Neuronal stem cell (in vitro differentiated cells): Measurements from ENCODE around the gene RGL1.

Experiments
- DNase-seq: peaks from one replicate; pipeline ENCODE4 v3.0.0-alpha.2; 2013; ENCODE audit warnings: low spot score
- H2AFZ ChIP-seq: one replicate; pipeline ENCODE4 v1.6.1; 2013; ENCODE audit warnings: mild to moderate bottlenecking, low read length, inconsistent platforms
- H2AK5ac ChIP-seq: 2 replicates; pipeline ENCODE4 v1.6.1; 2013; ENCODE audit warnings: low read depth, mild to moderate bottlenecking, inconsistent platforms, low read length, moderate library complexity, mixed read lengths
- H2BK120ac ChIP-seq: 2 replicates; pipeline ENCODE4 v1.6.1; 2013; ENCODE audit warnings: low read depth, mild to moderate bottlenecking, inconsistent platforms, low read length, moderate library complexity, mixed read lengths
- H2BK12ac ChIP-seq: one replicate; pipeline ENCODE4 v1.6.1; 2013; ENCODE audit warnings: low read length, inconsistent platforms
- H2BK15ac ChIP-seq: 2 replicates; pipeline ENCODE4 v1.6.1; 2013; ENCODE audit warnings: mild to moderate bottlenecking, low read length, inconsistent platforms, mixed read lengths
- H2BK5ac ChIP-seq: one replicate; pipeline ENCODE4 v1.6.1; 2013; ENCODE audit warnings: inconsistent platforms, mild to moderate bottlenecking, low read length, moderate library complexity
- H3K14ac ChIP-seq: one replicate; pipeline ENCODE4 v1.6.1; 2013; ENCODE audit warnings: low read length, inconsistent platforms
- H3K18ac ChIP-seq: 2 replicates; pipeline ENCODE4 v1.6.1; 2013; ENCODE audit warnings: low read length, inconsistent platforms
- H3K23ac ChIP-seq: 2 replicates; pipeline ENCODE4 v1.6.1; 2013; ENCODE audit warnings: low read depth, mild to moderate bottlenecking, mixed read lengths, low read length, inconsistent platforms; ENCODE audit not compliant: poor library complexity
- H3K27ac ChIP-seq: replicated peaks from 3 replicates; pipeline ENCODE4 v1.5.1; 2013; ENCODE audit warnings: low read length, inconsistent platforms
- H3K27me3 ChIP-seq, 3 experiments: 2 replicates each; pipeline ENCODE4 v1.6.1; 2013; ENCODE audit warnings: low read length in 3 of 3, mild to moderate bottlenecking in 2 of 3, inconsistent platforms in 1 of 3, low read depth in 1 of 3, mixed read lengths in 1 of 3, moderate library complexity in 1 of 3; ENCODE audit not compliant: control insufficient read depth in 3 of 3, insufficient read depth in 3 of 3
- H3K36me3 ChIP-seq, 2 donors: replicated peaks in 1 of 2; 2 replicates each; pipeline ENCODE4 v1.6.1; 2013; ENCODE audit warnings: low read length in 2 of 2; ENCODE audit not compliant: control insufficient read depth in 2 of 2, insufficient read depth in 2 of 2
- H3K4ac ChIP-seq: 2 replicates; pipeline ENCODE4 v1.6.1; 2013; ENCODE audit warnings: inconsistent platforms, mild to moderate bottlenecking, low read length, moderate library complexity
- H3K4me1 ChIP-seq, 2 donors: 1 replicate in 1 of 2; 2 replicates in 1 of 2; pipeline ENCODE4 v1.6.1; 2013; ENCODE audit warnings: low read length in 2 of 2, low read depth in 1 of 2; ENCODE audit not compliant: control insufficient read depth in 2 of 2, insufficient read depth in 1 of 2
- H3K4me2 ChIP-seq: one replicate; pipeline ENCODE4 v1.6.1; 2013; ENCODE audit warnings: mild to moderate bottlenecking, low read length, inconsistent platforms; ENCODE audit not compliant: insufficient read depth, poor library complexity, severe bottlenecking
- H3K4me3 ChIP-seq, 2 donors: 2 replicates each; pipeline ENCODE4 v1.5.1; 2013; ENCODE audit warnings: low read length in 2 of 2, mild to moderate bottlenecking in 2 of 2, inconsistent platforms in 1 of 2, moderate library complexity in 1 of 2
- H3K79me1 ChIP-seq: one replicate; pipeline ENCODE4 v1.6.1; 2013; ENCODE audit warnings: low read depth, mild to moderate bottlenecking, inconsistent platforms, low read length, moderate library complexity
- H3K9ac ChIP-seq: one replicate; pipeline ENCODE4 v1.6.1; 2013; ENCODE audit warnings: mild to moderate bottlenecking, low read depth, low read length, inconsistent platforms; ENCODE audit not compliant: poor library complexity
- H3K9me3 ChIP-seq, 2 donors: replicated peaks in 1 of 2; 2 replicates each; pipeline versions ENCODE3 to v1.6.1; 2013; ENCODE audit warnings: low read length in 2 of 2, mild to moderate bottlenecking in 2 of 2, inconsistent platforms in 1 of 2, low read depth in 1 of 2, mixed read lengths in 1 of 2, moderate library complexity in 1 of 2; ENCODE audit not compliant: control insufficient read depth in 2 of 2, insufficient read depth in 1 of 2
- H4K8ac ChIP-seq: one replicate; pipeline ENCODE4 v1.6.1; 2013; ENCODE audit warnings: low read depth, mild to moderate bottlenecking, inconsistent platforms, low read length, moderate library complexity
- H4K91ac ChIP-seq: one replicate; pipeline ENCODE4 v1.6.1; 2013; ENCODE audit warnings: low read length, low read depth, mild to moderate bottlenecking, inconsistent platforms; ENCODE audit not compliant: poor library complexity
- WGBS, 2 donors: extraction: QIAGEN DNeasy Blood & Tissue Kit; methylation state at CpG; one replicate each; pipeline ENCODE4 v1.1.7; 2013; ENCODE audit warnings: missing lambda C conversion rate in 2 of 2, mixed read lengths in 1 of 2; ENCODE audit not compliant: insufficient read length in 2 of 2, insufficient replicate concordance in 1 of 2; ENCODE audit errors: extremely low coverage in 2 of 2; 5-methylcytosine and 5-hydroxymethylcytosine counted together

The RGL1 gene

GRCh38 chr1:183806125-183806524, 1.2 kb downstream of the RGL1 start:
- Histone ChIP-seq H3K14ac (no peak overlapping the region), H3K4me2 (peak overlapping the region; percentile 50), H3K27ac (no peak overlapping the region), H4K91ac (no peak overlapping the region), H2BK15ac (no peak overlapping the region), H2BK120ac (no peak overlapping the region), H3K27me3 (no peaks in the 10 kb centered on the region), H3K79me1 (no peaks in the 10 kb centered on the region), H2BK5ac (no peak overlapping the region), H3K36me3 (peaks cover 0 to 9% of the 10 kb centered on the region in 2 donors), H3K9me3 (peaks cover 2 to 7% of the 10 kb centered on the region in 2 donors), H3K9ac (no peak overlapping the region), H3K4ac (no peak overlapping the region), H3K18ac (no peak overlapping the region), H3K23ac (no peak overlapping the region), H3K4me1 (peaks cover 12 to 19% of the 10 kb centered on the region in 2 donors), H2BK12ac (no peak overlapping the region), H3K4me3 (peak overlapping the region; percentile 17 to 54), H2AFZ (peak overlapping the region; percentile 74), H2AK5ac (no peak overlapping the region), H4K8ac (no peak overlapping the region)
- no peak for DNase-seq
- no CpG with 5 or more reads among the region's 4 CpGs for WGBS, 2 donors

GRCh38 chr1:183806675-183807074, 1.8 kb downstream of the RGL1 start:
- H3K9me3 ChIP-seq, result peaks cover under 1 to 4% of the 10 kb centered on the region in 2 donors
- no peak overlapping the region for H2BK5ac ChIP-seq
- WGBS, 2 donors, result no CpG with 5 or more reads among the region's 1 CpG
- no peak overlapping the region for H3K4ac ChIP-seq
- H2AFZ ChIP-seq, result peak overlapping the region; percentile 74
- H3K4me3 ChIP-seq, result peak overlapping the region in 1 of 2 donors; percentile 54
- no peak overlapping the region for H3K14ac ChIP-seq
- no peak overlapping the region for H4K8ac ChIP-seq
- H2BK15ac ChIP-seq, result no peak overlapping the region
- no peak overlapping the region for H2BK120ac ChIP-seq
- peaks cover 0 to 9% of the 10 kb centered on the region in 2 donors for H3K36me3 ChIP-seq
- H2BK12ac ChIP-seq, result no peak overlapping the region
- H4K91ac ChIP-seq, result no peak overlapping the region
- DNase-seq, result no peak
- H3K27me3 ChIP-seq, result no peaks in the 10 kb centered on the region
- no peak overlapping the region for H3K23ac ChIP-seq
- no peak overlapping the region for H3K18ac ChIP-seq
- no peaks in the 10 kb centered on the region for H3K79me1 ChIP-seq
- H2AK5ac ChIP-seq, result no peak overlapping the region
- peak overlapping the region; percentile 19 for H3K4me2 ChIP-seq
- H3K27ac ChIP-seq, result no peak overlapping the region
- no peak overlapping the region for H3K9ac ChIP-seq
- H3K4me1 ChIP-seq, result peaks cover 12 to 19% of the 10 kb centered on the region in 2 donors

- H2BK12ac ChIP-seq, result no peak overlapping the region
- H3K27me3 ChIP-seq, result no peaks in the 10 kb centered on the region
- no peak overlapping the region for H2AFZ ChIP-seq
- H3K4me1 ChIP-seq, result peaks cover 16 to 20% of the 10 kb centered on the region in 2 donors
- no peak overlapping the region for H3K4me2 ChIP-seq
- no peak overlapping the region for H2BK5ac ChIP-seq
- H3K18ac ChIP-seq, result no peak overlapping the region
- no peak overlapping the region for H3K23ac ChIP-seq
- H3K79me1 ChIP-seq, result no peaks in the 10 kb centered on the region
- no peak overlapping the region for H4K8ac ChIP-seq
- no peak overlapping the region for H2AK5ac ChIP-seq
- DNase-seq, result no peak
- H2BK120ac ChIP-seq, result no peak overlapping the region
- no peak overlapping the region for H3K4ac ChIP-seq
- H4K91ac ChIP-seq, result no peak overlapping the region
- H3K27ac ChIP-seq, result no peak overlapping the region
- H3K14ac ChIP-seq, result no peak overlapping the region
- H3K9me3 ChIP-seq, result peaks cover 0 to 3% of the 10 kb centered on the region in 2 donors
- no CpG with 5 or more reads among the region's 2 CpGs for WGBS, 2 donors
- no peak overlapping the region for H3K9ac ChIP-seq
- no peak overlapping the region for H2BK15ac ChIP-seq
- H3K36me3 ChIP-seq, result peaks cover 0 to 9% of the 10 kb centered on the region in 2 donors
- no peak overlapping the region for H3K4me3 ChIP-seq
Measured at GRCh38 chr1:183807549-183808168, 2.7 kb downstream of the RGL1 start.

GRCh38 chr1:183808296-183809027, 3.5 kb downstream of the RGL1 start:
- H4K91ac ChIP-seq, result no peak overlapping the region
- peaks cover 0 to 9% of the 10 kb centered on the region in 2 donors for H3K36me3 ChIP-seq
- H3K18ac ChIP-seq, result no peak overlapping the region
- H3K9ac ChIP-seq, result no peak overlapping the region
- no peak for DNase-seq
- H2AFZ ChIP-seq, result no peak overlapping the region
- H4K8ac ChIP-seq, result no peak overlapping the region
- H3K4ac ChIP-seq, result no peak overlapping the region
- no peak overlapping the region for H3K4me2 ChIP-seq
- H2BK120ac ChIP-seq, result no peak overlapping the region
- no peak overlapping the region for H2BK15ac ChIP-seq
- H3K14ac ChIP-seq, result no peak overlapping the region
- H3K4me3 ChIP-seq, result no peak overlapping the region
- no peak overlapping the region for H3K23ac ChIP-seq
- H2BK12ac ChIP-seq, result no peak overlapping the region
- no peak overlapping the region for H2AK5ac ChIP-seq
- no CpG with 5 or more reads among the region's 2 CpGs for WGBS, 2 donors
- no peaks in the 10 kb centered on the region for H3K79me1 ChIP-seq
- no peaks in the 10 kb centered on the region for H3K9me3 ChIP-seq
- H3K27ac ChIP-seq, result peak overlapping the region; percentile 10
- H3K4me1 ChIP-seq, result peaks cover 24 to 26% of the 10 kb centered on the region in 2 donors
- no peaks in the 10 kb centered on the region for H3K27me3 ChIP-seq
- no peak overlapping the region for H2BK5ac ChIP-seq
